Uterus (tissue), 2 donors: Measurements from ENCODE around the gene PRKCG.

Experiments
- POLR2A ChIP-seq, 2 donors: fragments of 450-650 bp; IDR thresholded peaks; one replicate each; pipeline ENCODE4 v1.6.1; 2016; ENCODE audit warnings: antibody characterized with exemption in 2 of 2, mild to moderate bottlenecking in 1 of 2, moderate library complexity in 1 of 2
- TF ChIP-seq, protein P1 (sequence below), 4 experiments: fragments of 200-600 bp in 2 of 4; fragments of 450-650 bp in 2 of 4; sonication (generic) in 2 of 4; IDR thresholded peaks; one replicate each; pipeline ENCODE4 v1.5.1; 2016 to 2019; ENCODE audit warnings: antibody characterized with exemption in 4 of 4, mild to moderate bottlenecking in 2 of 4, moderate library complexity in 1 of 4

DNA sequence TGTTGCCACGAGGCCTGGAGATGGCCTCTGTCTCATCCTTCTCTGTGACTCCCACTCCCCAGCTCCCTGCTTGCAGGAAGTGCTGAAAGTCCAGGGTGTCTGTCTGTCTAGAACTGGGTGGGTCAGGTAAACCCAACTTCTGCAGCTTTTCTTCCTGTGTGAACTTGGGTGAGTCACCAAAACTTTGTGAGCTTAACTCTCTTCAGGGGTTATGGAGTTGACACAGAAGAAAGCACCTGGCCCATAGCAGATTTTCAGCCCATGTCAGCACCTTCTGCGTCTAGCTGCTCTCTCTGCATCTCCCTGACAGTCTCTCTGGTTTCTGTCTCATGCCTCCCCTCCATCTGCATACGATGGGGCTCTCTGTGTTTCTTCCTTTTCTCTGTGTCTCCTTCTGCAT lies 22.9 kb downstream of the PRKCG start:
- no peak for TF ChIP-seq POLR2A (IDR thresholded peaks at IDR 0.05)
- TF ChIP-seq, protein P1, sequence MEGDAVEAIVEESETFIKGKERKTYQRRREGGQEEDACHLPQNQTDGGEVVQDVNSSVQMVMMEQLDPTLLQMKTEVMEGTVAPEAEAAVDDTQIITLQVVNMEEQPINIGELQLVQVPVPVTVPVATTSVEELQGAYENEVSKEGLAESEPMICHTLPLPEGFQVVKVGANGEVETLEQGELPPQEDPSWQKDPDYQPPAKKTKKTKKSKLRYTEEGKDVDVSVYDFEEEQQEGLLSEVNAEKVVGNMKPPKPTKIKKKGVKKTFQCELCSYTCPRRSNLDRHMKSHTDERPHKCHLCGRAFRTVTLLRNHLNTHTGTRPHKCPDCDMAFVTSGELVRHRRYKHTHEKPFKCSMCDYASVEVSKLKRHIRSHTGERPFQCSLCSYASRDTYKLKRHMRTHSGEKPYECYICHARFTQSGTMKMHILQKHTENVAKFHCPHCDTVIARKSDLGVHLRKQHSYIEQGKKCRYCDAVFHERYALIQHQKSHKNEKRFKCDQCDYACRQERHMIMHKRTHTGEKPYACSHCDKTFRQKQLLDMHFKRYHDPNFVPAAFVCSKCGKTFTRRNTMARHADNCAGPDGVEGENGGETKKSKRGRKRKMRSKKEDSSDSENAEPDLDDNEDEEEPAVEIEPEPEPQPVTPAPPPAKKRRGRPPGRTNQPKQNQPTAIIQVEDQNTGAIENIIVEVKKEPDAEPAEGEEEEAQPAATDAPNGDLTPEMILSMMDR (IDR thresholded peaks at IDR 0.05), result no peak
